Activated CD4-positive, alpha-beta T cell treated with anti-CD3 and anti-CD28 coated beads, Interleukin-2, amount 10 ng/mL, durations not matched to agents 24 days and 14 days (primary cell): ENCODE measurements around the gene NFATC2IP. TPM values are rescaled to one million over a fixed set of nuclear protein-coding genes. Genes with fewer than 3 reads are reported as not detected.
"Not testable (repeated sequence)": the region's sequence is repeated elsewhere in the genome, so short reads cannot be mapped to it uniquely, and the experiment has no call there.

Source experiments
- DNase-seq: peaks from one replicate; pipeline ENCODE4 v3.0.0; 2022
- H3K27ac Mint-ChIP-seq: one replicate; pipeline ENCODE4 v1.8.0; 2022; ENCODE audit warnings: mild to moderate bottlenecking, mixed read lengths
- H3K27me3 Mint-ChIP-seq: one replicate; pipeline ENCODE4 v1.8.0; 2022; ENCODE audit warnings: mixed read lengths
- H3K36me3 Mint-ChIP-seq: one replicate; pipeline ENCODE4 v1.8.0; 2022; ENCODE audit warnings: low read depth, mild to moderate bottlenecking, mixed read lengths
- H3K4me1 Mint-ChIP-seq: one replicate; pipeline ENCODE4 v1.8.0; 2021; ENCODE audit warnings: mixed read lengths
- H3K4me3 Mint-ChIP-seq: one replicate; pipeline ENCODE4 v1.8.0; 2022; ENCODE audit warnings: mild to moderate bottlenecking, moderate library complexity, mixed read lengths
- H3K9me3 Mint-ChIP-seq: one replicate; pipeline ENCODE4 v1.8.0; 2021; ENCODE audit warnings: mixed read lengths
- intact Hi-C: fragments of 100-400 bp; cut with micrococcal nuclease; formaldehyde crosslinking; loops from one replicate; pipeline ENCODE4 v1.15.1; 2023
- total RNA-seq: library from RNA; stranded (reverse); gene quantifications from 2 replicates; pipeline ENCODE4 v1.2.3, GENCODE V29; 2022

The NFATC2IP gene
- total RNA-seq, 1 donor from 2014 or later: 112 TPM

GRCh38 chr16:28969696-28970095 lies 19.0 kb downstream of the NFATC2IP start:
- peaks cover 15% of the 10 kb centered on the region for H3K36me3 Mint-ChIP-seq
- H3K4me3 Mint-ChIP-seq, H3K9me3 Mint-ChIP-seq, H3K4me1 Mint-ChIP-seq, intact Hi-C loops, DNase-seq, H3K27ac Mint-ChIP-seq, H3K27me3 Mint-ChIP-seq: not testable (repeated sequence)

GRCh38 chr16:28974007-28974436 lies 23.3 kb downstream of the NFATC2IP start:
- H3K9me3 Mint-ChIP-seq: no peaks in the 10 kb centered on the region
- DNase-seq: peak; percentile 76
- peak overlapping the region; percentile 88 for H3K27ac Mint-ChIP-seq

GRCh38 chr16:28974437-28975157 lies 23.9 kb downstream of the NFATC2IP start, which contains the start of gene SPNS1:
Gene SPNS1 (plus strand): TSS chr16:28974778. CDS start chr16:28975152, 374 bp downstream.
- H3K4me3 Mint-ChIP-seq: peak within 1 kb of the TSS; percentile 96
- H3K4me1 Mint-ChIP-seq: peaks cover 28% of the 10 kb centered on the region
- peaks cover 6% of the 10 kb centered on the region for H3K36me3 Mint-ChIP-seq
- H3K27ac Mint-ChIP-seq: peak within 1 kb of the TSS; percentile 88
- H3K9me3 Mint-ChIP-seq: no peaks in the 10 kb centered on the region
- H3K27me3 Mint-ChIP-seq: no peaks in the 10 kb centered on the region
- DNase-seq: peak; percentile 98
- intact Hi-C loops: loop anchor here (1.0 kb wide), 1 partner anchor 10 kb away; no protein-coding TSS in a partner anchor

More at GRCh38 chr16:28974007-28974436, 23.3 kb downstream of the NFATC2IP start:
- Mint-ChIP-seq H3K27me3 (no peaks in the 10 kb centered on the region), H3K36me3 (peaks cover 6% of the 10 kb centered on the region), H3K4me3 (peak overlapping the region; percentile 96), H3K4me1 (peaks cover 28% of the 10 kb centered on the region)
- intact Hi-C loops: loop anchor here (1.0 kb wide), 1 partner anchor 10 kb away; no protein-coding TSS in a partner anchor

- H3K9me3 Mint-ChIP-seq: no peaks in the 10 kb centered on the region
- no peak for DNase-seq
- peaks cover 28% of the 10 kb centered on the region for H3K4me1 Mint-ChIP-seq
- H3K36me3 Mint-ChIP-seq: peaks cover 6% of the 10 kb centered on the region
- peak overlapping the region; percentile 96 for H3K4me3 Mint-ChIP-seq
- intact Hi-C loops: no loop called here
- H3K27me3 Mint-ChIP-seq: no peaks in the 10 kb centered on the region
- H3K27ac Mint-ChIP-seq: peak overlapping the region; percentile 70
Observed at GRCh38 chr16:28975158-28975599, 24.4 kb downstream of the NFATC2IP start.

- H3K9me3 Mint-ChIP-seq: peaks cover 4% of the 10 kb centered on the region
- no peaks in the 10 kb centered on the region for H3K27me3 Mint-ChIP-seq
- DNase-seq: peak; percentile 74
- no peak overlapping the region for H3K27ac Mint-ChIP-seq
- intact Hi-C loops: no loop called here
- peaks cover 26% of the 10 kb centered on the region for H3K36me3 Mint-ChIP-seq
- H3K4me1 Mint-ChIP-seq: peaks cover 28% of the 10 kb centered on the region
- H3K4me3 Mint-ChIP-seq: no peak overlapping the region
Observed at GRCh38 chr16:28977703-28978662, 27.2 kb downstream of the NFATC2IP start.

- H3K4me1 Mint-ChIP-seq: peaks cover 30% of the 10 kb centered on the region
- H3K4me3 Mint-ChIP-seq, DNase-seq, intact Hi-C loops, H3K9me3 Mint-ChIP-seq, H3K27me3 Mint-ChIP-seq, H3K27ac Mint-ChIP-seq: not testable (repeated sequence)
- peaks cover 40% of the 10 kb centered on the region for H3K36me3 Mint-ChIP-seq
Observed at GRCh38 chr16:28980330-28980729, 29.6 kb downstream of the NFATC2IP start.

GRCh38 chr16:28980929-28981328 lies 30.2 kb downstream of the NFATC2IP start:
- H3K4me3 Mint-ChIP-seq: no peak overlapping the region
- H3K4me1 Mint-ChIP-seq: peaks cover 26% of the 10 kb centered on the region
- H3K27ac Mint-ChIP-seq: no peak overlapping the region
- no peak for DNase-seq
- intact Hi-C loops: no loop called here
- peaks cover 45% of the 10 kb centered on the region for H3K36me3 Mint-ChIP-seq
- H3K9me3 Mint-ChIP-seq: peaks cover 4% of the 10 kb centered on the region
- no peaks in the 10 kb centered on the region for H3K27me3 Mint-ChIP-seq

- Mint-ChIP-seq H3K36me3 (peaks cover 51% of the 10 kb centered on the region), H3K27ac (no peak overlapping the region), H3K9me3 (peaks cover 4% of the 10 kb centered on the region), H3K27me3 (no peaks in the 10 kb centered on the region), H3K4me3 (no peak overlapping the region), H3K4me1 (peaks cover 22% of the 10 kb centered on the region)
- peak; percentile 74 for DNase-seq
- intact Hi-C loops: no loop called here
Observed at GRCh38 chr16:28981517-28981916, 30.8 kb downstream of the NFATC2IP start.

- Mint-ChIP-seq H3K4me1 (peaks cover 24% of the 10 kb centered on the region), H3K36me3 (peaks cover 59% of the 10 kb centered on the region), H3K27ac (no peak overlapping the region), H3K4me3 (no peak overlapping the region), H3K9me3 (peaks cover 10% of the 10 kb centered on the region), H3K27me3 (no peaks in the 10 kb centered on the region)
- no peak for DNase-seq
- intact Hi-C loops: no loop called here
Observed at GRCh38 chr16:28982418-28982817, 31.7 kb downstream of the NFATC2IP start.

GRCh38 chr16:28982949-28983348 lies 32.2 kb downstream of the NFATC2IP start:
- H3K36me3 Mint-ChIP-seq: peaks cover 64% of the 10 kb centered on the region
- intact Hi-C loops: no loop called here
- H3K27ac Mint-ChIP-seq: no peak overlapping the region
- H3K4me3 Mint-ChIP-seq: no peak overlapping the region
- H3K4me1 Mint-ChIP-seq: peaks cover 27% of the 10 kb centered on the region
- H3K9me3 Mint-ChIP-seq: peaks cover 11% of the 10 kb centered on the region
- no peaks in the 10 kb centered on the region for H3K27me3 Mint-ChIP-seq
- no peak for DNase-seq

GRCh38 chr16:28983644-28984043 lies 32.9 kb downstream of the NFATC2IP start:
- DNase-seq: no peak
- Mint-ChIP-seq H3K27ac (peak overlapping the region; percentile 89), H3K4me1 (peaks cover 27% of the 10 kb centered on the region), H3K4me3 (peak overlapping the region; percentile 81), H3K27me3 (no peaks in the 10 kb centered on the region), H3K9me3 (peaks cover 11% of the 10 kb centered on the region), H3K36me3 (peaks cover 65% of the 10 kb centered on the region)
- intact Hi-C loops: loop anchor here (1.0 kb wide), 1 partner anchor 9 kb away; the partner anchor contains the start of gene SPNS1

- Mint-ChIP-seq H3K27ac (peak overlapping the region; percentile 89), H3K4me1 (peaks cover 30% of the 10 kb centered on the region), H3K4me3 (peak overlapping the region; percentile 81), H3K9me3 (peaks cover 11% of the 10 kb centered on the region), H3K27me3 (no peaks in the 10 kb centered on the region), H3K36me3 (peaks cover 68% of the 10 kb centered on the region)
- no peak for DNase-seq
- intact Hi-C loops: loop anchor here (1.0 kb wide), 1 partner anchor 10 kb away; the partner anchor contains the start of gene SPNS1
Observed at GRCh38 chr16:28984091-28984490, 33.4 kb downstream of the NFATC2IP start.

- H3K4me3 Mint-ChIP-seq: peak within 1 kb of the TSS; percentile 100
- peak within 1 kb of the TSS; percentile 99 for H3K27ac Mint-ChIP-seq
- H3K9me3 Mint-ChIP-seq: peaks cover 11% of the 10 kb centered on the region
- peaks cover 35% of the 10 kb centered on the region for H3K4me1 Mint-ChIP-seq
- H3K27me3 Mint-ChIP-seq: no peaks in the 10 kb centered on the region
- peaks cover 74% of the 10 kb centered on the region for H3K36me3 Mint-ChIP-seq
- peak; percentile 93 for DNase-seq
- intact Hi-C loops: loop anchor here (1.0 kb wide), 1 partner anchor 10 kb away; the partner anchor contains the start of gene SPNS1
Observed at GRCh38 chr16:28984619-28985135, 33.9 kb downstream of the NFATC2IP start, which contains the start of gene LAT. Gene LAT (plus strand): TSS chr16:28985052. CDS start chr16:28985418, 366 bp downstream.
